ENCODE measurements around the gene DAPK2.

Gene DAPK2

DNA sequence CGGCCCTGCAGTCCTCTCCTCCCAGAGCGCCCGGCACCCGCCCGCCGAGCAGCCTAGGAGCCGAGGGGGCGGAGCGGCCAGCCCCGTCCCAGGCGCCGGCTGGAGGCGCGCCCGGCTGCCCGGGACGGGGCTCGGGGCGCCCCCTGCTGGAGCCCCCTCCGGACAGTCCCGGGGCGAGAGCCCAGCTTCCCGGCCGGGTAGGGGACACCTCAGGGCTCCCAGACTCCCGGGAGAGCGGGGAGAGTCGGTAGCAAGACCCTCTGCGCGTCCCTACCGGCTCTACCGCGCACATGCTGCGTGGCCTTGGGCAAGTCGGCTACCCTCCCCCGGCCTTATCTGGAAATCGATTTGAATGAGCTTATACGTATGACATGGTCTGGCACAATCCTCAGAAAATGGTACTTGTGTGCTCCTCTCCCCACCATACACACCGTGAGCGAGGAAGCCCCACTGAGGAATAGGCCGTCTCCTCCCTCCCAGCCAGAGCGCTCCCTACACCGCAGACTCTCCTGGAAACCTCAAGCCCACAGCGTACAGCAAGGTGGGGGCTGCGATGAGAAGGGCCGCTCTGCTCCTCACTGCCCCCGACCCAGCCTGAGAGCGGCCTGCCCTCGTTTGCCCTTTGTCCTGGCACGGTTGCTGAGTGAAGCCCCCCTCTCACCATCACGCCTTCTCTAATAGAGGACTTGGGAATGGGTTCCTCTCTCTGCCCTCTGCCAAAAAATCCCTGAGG lies at the start of gene DAPK2:
TSS of gene DAPK2 (minus strand) at position 65 of the 733 bp plus-strand sequence. CDS start 6,224 bp downstream, outside the sequence.
- peak; percentile 49 for DNase-seq (ENCODE audit: low read depth)
- TF ChIP-seq CTCF (IDR thresholded peaks at IDR 0.05; ENCODE audit: low read length, missing control alignments) = peak; percentile 36
- H3K4me3 ChIP-seq (replicated peaks; ENCODE audit: low read depth, low read length) = peak within 1 kb of the TSS; percentile 50

DNA sequence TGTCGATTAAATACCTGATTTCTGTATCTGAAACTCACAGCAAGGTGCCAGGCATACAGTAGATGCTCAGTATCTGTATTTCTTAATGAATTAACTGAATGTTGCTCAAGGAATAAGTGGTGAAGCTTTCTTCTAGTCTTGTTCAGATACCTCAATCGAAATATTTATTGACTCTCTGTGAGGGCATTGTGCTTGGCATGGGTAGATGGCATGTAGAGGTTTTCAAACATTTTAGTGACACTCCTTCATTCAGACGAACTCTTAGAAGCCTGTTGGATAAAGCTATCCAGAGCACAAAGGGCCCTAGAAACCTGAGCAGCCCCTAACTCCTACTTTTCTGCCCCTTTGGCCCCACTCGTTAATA lies 49.1 kb upstream of the DAPK2 start:
- TF ChIP-seq CTCF (IDR thresholded peaks at IDR 0.05; ENCODE audit: low read length, missing control alignments) = no peak
- DNase-seq (ENCODE audit: low read depth) = no peak
- H3K4me3 ChIP-seq (replicated peaks; ENCODE audit: low read depth, low read length) = peak overlapping the region; percentile 93

- peak within 1 kb of the TSS; percentile 86 for H3K4me3 ChIP-seq (replicated peaks; ENCODE audit: low read depth, low read length)
- peak; percentile 99 for DNase-seq (ENCODE audit: low read depth)
- TF ChIP-seq CTCF (IDR thresholded peaks at IDR 0.05; ENCODE audit: low read length, missing control alignments) = no peak
These were observed 47.5 kb upstream of the DAPK2 start, which contains the start of gene CIAO2A for GRCh38 chr15:64093627-64094417. TSS of gene CIAO2A (minus strand) at chr15:64093838. CDS start at chr15:64093768, 70 bp downstream.

GRCh38 chr15:64092864-64093626 lies 46.8 kb upstream of the DAPK2 start:
- peak; percentile 53 for DNase-seq (ENCODE audit: low read depth)
- peak; percentile 10 for TF ChIP-seq CTCF (IDR thresholded peaks at IDR 0.05; ENCODE audit: low read length, missing control alignments)
- H3K4me3 ChIP-seq (replicated peaks; ENCODE audit: low read depth, low read length) = peak overlapping the region; percentile 86

DNA sequence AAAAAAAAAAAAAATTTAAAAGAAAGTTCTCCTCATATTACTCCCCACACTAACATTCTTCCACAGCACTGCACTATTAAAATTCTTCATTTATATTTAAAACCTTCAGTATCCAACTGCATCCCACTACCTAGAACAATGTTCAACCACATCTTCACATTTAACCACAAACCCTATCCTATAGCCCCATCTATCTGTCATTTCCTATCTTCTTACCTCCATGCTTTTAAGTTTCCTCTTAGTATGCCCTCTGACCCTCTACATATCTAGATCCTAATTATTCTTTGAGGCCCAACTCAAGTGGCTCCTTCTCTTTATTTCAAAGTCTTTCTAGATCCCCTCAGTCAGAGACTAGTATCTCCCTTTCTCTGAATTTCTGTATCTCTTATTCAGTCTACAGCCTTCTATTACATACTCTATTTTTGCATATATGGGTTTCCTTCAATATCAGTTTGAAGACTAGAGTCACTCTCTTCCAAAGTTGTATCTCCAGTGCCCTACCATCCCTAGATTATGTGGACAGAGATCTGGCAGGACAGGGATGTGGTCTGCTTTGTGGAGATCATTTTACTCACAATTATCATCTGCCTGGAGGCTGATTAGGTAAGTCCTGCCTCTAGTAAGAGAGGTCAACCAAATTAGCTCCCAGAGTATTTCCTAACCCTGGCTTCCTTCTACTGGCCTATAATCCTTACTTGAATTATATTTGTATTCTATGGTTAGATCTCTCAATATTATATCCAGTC lies 46.0 kb upstream of the DAPK2 start:
- no peak for TF ChIP-seq CTCF (IDR thresholded peaks at IDR 0.05; ENCODE audit: low read length, missing control alignments)
- no peak for DNase-seq (ENCODE audit: low read depth)
- H3K4me3 ChIP-seq (replicated peaks; ENCODE audit: low read depth, low read length) = peak overlapping the region; percentile 86

- TF ChIP-seq CTCF (IDR thresholded peaks at IDR 0.05; ENCODE audit: low read length, missing control alignments) = no peak
- H3K4me3 ChIP-seq (replicated peaks; ENCODE audit: low read depth, low read length) = no peak overlapping the region
- DNase-seq (ENCODE audit: low read depth) = no peak
These were observed 44.2 kb upstream of the DAPK2 start for GRCh38 chr15:64090527-64090926.
